ENCODE data around the gene JUP. TPM values are rescaled to one million over a fixed set of nuclear protein-coding genes. Genes with fewer than 3 reads are reported as not detected.
A peak's percentile ranks its signal among the peaks of the same experiment; 100 is the strongest.

JUP gene
- total and polyA plus RNA-seq, 2 of the 13 experiments (the other 11 are each of a cell fraction or from before 2014, with no cell fraction given) = 12.1 to 20.6 TPM

- Histone ChIP-seq H3K9ac (ENCODE audit: insufficient read depth, low read depth, low read length) (peak overlapping the region; percentile 60), H3K4me1 (ENCODE audit: insufficient read depth, low read length) (peaks cover 45% of the 10 kb centered on the region), H4K20me1 (ENCODE audit: insufficient read depth, low read length) (no peaks in the 10 kb centered on the region), H3K4me3 (replicated peaks in 1 of 3; ENCODE audit: insufficient read depth in 1 of 3, low read depth in 2 of 3, low read length in 3 of 3) (peak overlapping the region in 1 of 3 experiments; percentile 67; a peak in 2 of 6 replicates), H3K27me3 (ENCODE audit: control insufficient read depth in 1 of 2, insufficient read depth in 2 of 2, low read length in 2 of 2) (no peaks in the 10 kb centered on the region), H3K4me2 (ENCODE audit: low read depth, low read length) (peak overlapping the region; percentile 84), H3K27ac (ENCODE audit: extremely low read length, insufficient read depth, low read length) (peak overlapping the region; percentile 80), H2AFZ (ENCODE audit: low read length) (no peak overlapping the region), H3K79me2 (ENCODE audit: insufficient read depth, low read length) (no peaks in the 10 kb centered on the region), H3K36me3 (replicated peaks in 1 of 2; ENCODE audit: control insufficient read depth in 1 of 2, insufficient read depth in 2 of 2, low read length in 2 of 2) (peaks cover 14 to 37% of the 10 kb centered on the region in 2 experiments), H3K9me3 (ENCODE audit: low read length) (no peaks in the 10 kb centered on the region)
- no peak for DNase-seq (ENCODE audit: low spot score)
- ChIA-PET POLR2A (interaction anchor here (1.0 to 3.2 kb wide), 4 partner anchors 14 to 40 kb away, joined by 3 to 62 read pairs (median 14); partner anchors contain the start of genes FKBP10, JUP and P3H4), CTCF (ENCODE audit: low intra/inter-chr PET ratio, low total read pairs) (interaction anchor here (1.3 kb wide), 1 partner anchor 35 kb away, joined by 4 read pairs; no protein-coding TSS in a partner anchor)
- 88% methylated on average over 4 of the region's 4 CpGs for WGBS (ENCODE audit: low lambda C conversion rate)
- no peak for FAIRE-seq
- peak; percentile 6 for ATAC-seq
- BruUV-seq (replicated peaks) = no TSS peak
- in situ Hi-C loops (cut with HindIII; ENCODE audit: extremely low pct_ligation_motif_present, low pct_unique_long_range_greater_than_20kb) (no loop called here), intact Hi-C loops (cut with micrococcal nuclease; ENCODE audit: unreplicated experiment) (no loop called here)
- TF ChIP-seq MTF2 (CRISPR knock-in tag; IDR thresholded peaks at IDR 0.05; ENCODE audit: borderline replicate concordance) (no peak), ZNF564 (CRISPR knock-in tag; IDR thresholded peaks at IDR 0.05) (no peak), ZNF576 (CRISPR knock-in tag; IDR thresholded peaks at IDR 0.05) (0 out of 2 replicates have a peak, but pooled peaks have one; percentile 7), SRSF1 (optimal IDR thresholded peaks at IDR 0.05; ENCODE audit: low read depth, low read length) (peak; percentile 24), ZNF317 (CRISPR knock-in tag; IDR thresholded peaks at IDR 0.05) (0 out of 2 replicates have a peak, but pooled peaks have one; percentile 38), ZNF891 (CRISPR knock-in tag; IDR thresholded peaks at IDR 0.05) (peak; percentile 54; the same call in 1 of the 2 replicates), ZNF484 (CRISPR knock-in tag; IDR thresholded peaks at IDR 0.05; ENCODE audit: borderline replicate concordance, low read depth) (no peak), ZNF83 (CRISPR knock-in tag; IDR thresholded peaks at IDR 0.05; ENCODE audit: borderline replicate concordance) (0 out of 2 replicates have a peak, but pooled peaks have one; percentile 4), RBM39 (IDR thresholded peaks at IDR 0.05; ENCODE audit: low read depth, low read length, poor library complexity, severe bottlenecking) (peak; percentile 14), ZSCAN31 (CRISPR knock-in tag; IDR thresholded peaks at IDR 0.05; ENCODE audit: low read depth) (no peak), TGIF2 (CRISPR knock-in tag; IDR thresholded peaks at IDR 0.05) (no peak), USF2 (IDR thresholded peaks at IDR 0.05; ENCODE audit: low read depth, low read length) (no peak), USF2 (CRISPR knock-in tag; IDR thresholded peaks at IDR 0.05; ENCODE audit: borderline replicate concordance) (peak; percentile 1; the same call in 1 of the 2 replicates), ZNF333 (CRISPR knock-in tag; IDR thresholded peaks at IDR 0.05; ENCODE audit: borderline replicate concordance) (peak; percentile 46; the same call in 1 of the 2 replicates), ZNF737 (CRISPR knock-in tag; IDR thresholded peaks at IDR 0.05; ENCODE audit: borderline replicate concordance) (0 out of 2 replicates have a peak, but pooled peaks have one; percentile 8), FOSL1 (CRISPR knock-in tag; IDR thresholded peaks at IDR 0.05; ENCODE audit: borderline replicate concordance) (no peak), ARHGAP35 (CRISPR knock-in tag; IDR thresholded peaks at IDR 0.05; ENCODE audit: borderline replicate concordance) (no peak)
- TF ChIP-seq, protein P1, sequence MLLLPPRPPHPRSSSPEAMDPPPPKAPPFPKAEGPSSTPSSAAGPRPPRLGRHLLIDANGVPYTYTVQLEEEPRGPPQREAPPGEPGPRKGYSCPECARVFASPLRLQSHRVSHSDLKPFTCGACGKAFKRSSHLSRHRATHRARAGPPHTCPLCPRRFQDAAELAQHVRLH (CRISPR knock-in tag; IDR thresholded peaks at IDR 0.05; ENCODE audit: borderline replicate concordance, low read depth) = no peak
- TF ChIP-seq, protein P2, sequence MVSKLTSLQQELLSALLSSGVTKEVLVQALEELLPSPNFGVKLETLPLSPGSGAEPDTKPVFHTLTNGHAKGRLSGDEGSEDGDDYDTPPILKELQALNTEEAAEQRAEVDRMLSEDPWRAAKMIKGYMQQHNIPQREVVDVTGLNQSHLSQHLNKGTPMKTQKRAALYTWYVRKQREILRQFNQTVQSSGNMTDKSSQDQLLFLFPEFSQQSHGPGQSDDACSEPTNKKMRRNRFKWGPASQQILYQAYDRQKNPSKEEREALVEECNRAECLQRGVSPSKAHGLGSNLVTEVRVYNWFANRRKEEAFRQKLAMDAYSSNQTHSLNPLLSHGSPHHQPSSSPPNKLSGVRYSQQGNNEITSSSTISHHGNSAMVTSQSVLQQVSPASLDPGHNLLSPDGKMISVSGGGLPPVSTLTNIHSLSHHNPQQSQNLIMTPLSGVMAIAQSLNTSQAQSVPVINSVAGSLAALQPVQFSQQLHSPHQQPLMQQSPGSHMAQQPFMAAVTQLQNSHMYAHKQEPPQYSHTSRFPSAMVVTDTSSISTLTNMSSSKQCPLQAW (CRISPR knock-in tag; IDR thresholded peaks at IDR 0.05) = no peak
- TF ChIP-seq, protein P3, sequence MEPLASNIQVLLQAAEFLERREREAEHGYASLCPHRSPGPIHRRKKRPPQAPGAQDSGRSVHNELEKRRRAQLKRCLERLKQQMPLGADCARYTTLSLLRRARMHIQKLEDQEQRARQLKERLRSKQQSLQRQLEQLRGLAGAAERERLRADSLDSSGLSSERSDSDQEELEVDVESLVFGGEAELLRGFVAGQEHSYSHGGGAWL (CRISPR knock-in tag; IDR thresholded peaks at IDR 0.05) = 0 out of 2 replicates have a peak, but pooled peaks have one; percentile 1
Measured at GRCh38 chr17:41772218-41772585, 14.3 kb downstream of the JUP start.
